GM12878 (cell line): ENCODE measurements around the gene DNAJC3. TPM values are rescaled to one million over a fixed set of nuclear protein-coding genes. Genes with fewer than 3 reads are reported as not detected.

ENCODE experiments used
- ATAC-seq: fragments of 200-7000 bp; cut with Tn5 transposase; 3 replicates; pipeline ENCODE4 v1.9.1; 2020; ENCODE audit warnings: mild to moderate bottlenecking, moderate library complexity
- BruUV-seq: library from RNA; stranded (reverse); fragments of 400-500 nt; replicated peaks from 2 replicates; lab custom pipeline; 2021; lab: Mats Ljungman, UMichigan
- CTCF ChIA-PET: fragments of 300-600 bp; sonication (Branson Sonifier 250); formaldehyde crosslinking; extraction: SDS; loops from one replicate; lab custom pipeline; 2021; ENCODE audit warnings: inconsistent platforms; lab: Yijun Ruan, JAX
- POLR2A ChIA-PET: fragments of 350-600 bp; formaldehyde crosslinking; extraction: SDS; loops from one replicate; lab custom pipeline; 2021; ENCODE audit warnings: inconsistent platforms; lab: Charles Lee
- RAD21 ChIA-PET: fragments of 300-600 bp; sonication (Branson Sonifier 250); formaldehyde crosslinking; loops from one replicate; lab custom pipeline; 2023; ENCODE audit warnings: antibody characterized with exemption; ENCODE audit not compliant: unreplicated experiment; lab: Charles Lee
- SMC1A ChIA-PET: fragments of 300-600 bp; sonication (Branson Sonifier 250); formaldehyde crosslinking; loops from one replicate; lab custom pipeline; 2023; ENCODE audit not compliant: unreplicated experiment, uncharacterized antibody; lab: Charles Lee
- DNase-seq: peaks from one replicate; pipeline ENCODE4 v3.0.0-alpha.2; 2011; ENCODE audit warnings: low read depth, low spot score
- FAIRE-seq: peaks from 3 replicates; lab custom pipeline; 2011; peaks lifted over from hg19 to GRCh38; lab: Jason Lieb, UNC
- H2AFZ ChIP-seq: 2 replicates; pipeline ENCODE4 v1.6.0; 2011; ENCODE audit warnings: low read depth, low read length, control low read depth; ENCODE audit not compliant: control insufficient read depth
- H3K27ac ChIP-seq: 2 replicates; pipeline ENCODE4 v1.5.1; 2011; ENCODE audit warnings: control low read depth; ENCODE audit not compliant: control insufficient read depth, insufficient read depth
- H3K27me3 ChIP-seq, 2 experiments: replicated peaks in 1 of 2; 2 replicates each; pipeline versions ENCODE4 v1.6.0 to v1.6.1; 2011; ENCODE audit warnings: low read length in 1 of 2; ENCODE audit not compliant: control insufficient read depth in 2 of 2, insufficient read depth in 2 of 2
- H3K36me3 ChIP-seq, 2 experiments: 2 replicates each; pipeline ENCODE4 v1.5.1; 2011; ENCODE audit warnings: low read length in 1 of 2; ENCODE audit not compliant: control insufficient read depth in 2 of 2, insufficient read depth in 2 of 2
- H3K4me1 ChIP-seq: 2 replicates; pipeline ENCODE4 v1.6.1; 2011; ENCODE audit warnings: mild to moderate bottlenecking, low read length, moderate library complexity, mixed read lengths; ENCODE audit not compliant: control insufficient read depth, insufficient read depth
- H3K4me2 ChIP-seq: 2 replicates; pipeline ENCODE4 v1.6.0; 2011; ENCODE audit warnings: control low read depth; ENCODE audit not compliant: control insufficient read depth, insufficient read depth
- H3K4me3 ChIP-seq: fragments of 200-600 bp; sonication (generic); 2 replicates; pipeline ENCODE4 v1.5.1; 2016
- H3K79me2 ChIP-seq: 2 replicates; pipeline ENCODE4 v1.6.0; 2011; ENCODE audit warnings: low read length; ENCODE audit not compliant: control insufficient read depth, insufficient read depth
- H3K9ac ChIP-seq: 2 replicates; pipeline ENCODE4 v1.8.0; 2011; ENCODE audit warnings: low read length, control low read depth, mixed read lengths; ENCODE audit not compliant: control insufficient read depth, insufficient read depth
- H3K9me3 ChIP-seq: replicated peaks from 3 replicates; pipeline ENCODE4 v1.5.1; 2011; ENCODE audit warnings: mild to moderate bottlenecking, low read length; ENCODE audit not compliant: control insufficient read depth, insufficient read depth
- H4K20me1 ChIP-seq: 2 replicates; pipeline ENCODE4 v1.6.0; 2011; ENCODE audit not compliant: control insufficient read depth, insufficient read depth
- NFXL1 ChIP-seq: fragments of 450-650 bp; IDR thresholded peaks from 2 replicates; pipeline ENCODE4 v1.6.1; 2017; ENCODE audit warnings: antibody characterized with exemption, mild to moderate bottlenecking, borderline replicate concordance
- SP1 ChIP-seq: IDR thresholded peaks from one replicate; pipeline ENCODE4 v1.6.1; 2011; ENCODE audit warnings: low read depth, low read length
- WGBS: methylation state at CpG from one replicate; pipeline ENCODE4 v1.1.6; 2016; ENCODE audit warnings: low lambda C conversion rate; ENCODE audit not compliant: insufficient replicate concordance, insufficient coverage; ENCODE audit errors: missing lambda C conversion rate; 5-methylcytosine and 5-hydroxymethylcytosine counted together
- in situ Hi-C: fragments of 300-500 bp; cut with MboI; formaldehyde crosslinking; loops from 9 replicates; pipeline ENCODE4 v1.14.3; 2018; ENCODE audit warnings: mixed read lengths
- intact Hi-C: fragments of 100-400 bp; cut with micrococcal nuclease; formaldehyde crosslinking; loops from one replicate; pipeline ENCODE4 v1.14.2; 2022; ENCODE audit not compliant: unreplicated experiment
- polyA plus RNA-seq, 11 experiments: library from polyadenylated mRNA; depleted of rRNA in 4 of 11; unstranded in 6 of 11; stranded (reverse) in 5 of 11; fragments of >200 nt; fragmentation: Nextera tagmentation in 4 of 11; fragmentation: Illumina TruSeq in 1 of 11; extraction: Ambion mirVana in 4 of 11; extraction: Trizol in 1 of 11; gene quantifications; 1 replicate in 1 of 11; 2 replicates in 10 of 11; pipeline versions ENCODE4 v1.2.1 to v1.2.3, GENCODE V29; 2011 to 2016; ENCODE audit warnings: inconsistent platforms in 2 of 11, missing spikeins in 2 of 11, low read depth in 1 of 11
- total RNA-seq, 4 experiments: library from RNA; depleted of rRNA in 3 of 4; stranded (reverse); fragments of >200 nt in 3 of 4; fragmentation: Illumina TruSeq in 1 of 4; extraction: Trizol in 1 of 4; gene quantifications; 2 replicates each; pipeline versions ENCODE4 v1.2.1 to v1.2.3, GENCODE V29; 2013 to 2021
- TF ChIP-seq, protein P1 (sequence below): IDR thresholded peaks from 2 replicates; pipeline ENCODE4 v1.6.1; 2011; ENCODE audit warnings: low read depth, mild to moderate bottlenecking, low read length, moderate library complexity, borderline replicate concordance; ENCODE audit errors: extremely low read depth
- TF ChIP-seq, protein P2 (sequence below): fragments of 450-650 bp; IDR thresholded peaks from 2 replicates; pipeline ENCODE4 v1.6.1; 2017; ENCODE audit warnings: borderline replicate concordance

DNAJC3 gene
- total and polyA plus RNA-seq, 10 of the 15 experiments (the other 5 are each of a cell fraction or from before 2014, with no cell fraction given): 9.3 to 37.4 (median 19.0) TPM

DNA sequence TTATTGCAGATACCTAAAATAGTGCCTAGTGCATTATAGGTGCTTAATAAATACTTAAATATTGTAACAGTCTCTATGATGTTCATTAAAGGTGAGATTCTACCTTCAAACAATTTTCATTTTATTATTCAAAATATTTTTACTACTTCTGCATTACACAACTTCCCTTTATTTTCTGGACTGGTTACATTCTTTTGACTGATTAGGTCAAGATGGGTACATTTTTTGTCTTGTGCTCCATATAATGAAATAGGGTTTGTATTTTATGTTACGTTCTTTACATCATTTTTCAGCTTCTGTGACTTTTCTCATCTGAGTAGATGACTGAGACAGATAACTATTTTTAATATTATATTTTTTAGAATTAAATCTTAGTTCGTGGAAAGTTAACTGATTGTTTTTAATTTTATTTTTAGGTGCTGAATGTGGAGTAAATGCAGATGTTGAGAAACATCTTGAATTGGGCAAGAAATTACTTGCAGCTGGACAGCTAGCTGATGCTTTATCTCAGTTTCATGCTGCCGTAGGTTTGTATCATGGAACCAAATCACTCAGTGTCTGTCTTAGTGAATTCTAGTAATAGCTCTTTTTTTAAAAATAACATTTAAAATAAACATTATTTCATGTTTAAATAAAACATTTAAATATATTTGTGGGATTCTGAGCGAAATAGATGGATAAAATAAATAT is 32.0 kb downstream of the DNAJC3 start:
- peaks cover 42% of the 10 kb centered on the region for H3K79me2 ChIP-seq
- ChIA-PET SMC1A (interaction anchor here (1.4 kb wide), 1 partner anchor 11 kb away, joined by 3 read pairs; no protein-coding TSS in a partner anchor), CTCF (interaction anchor here (0.8 to 1.2 kb wide), 3 partner anchors 8 to 11 kb away, joined by 3 to 4 read pairs (median 3); no protein-coding TSS in a partner anchor), RAD21 (interaction anchor here (1.4 kb wide), 1 partner anchor 32 kb away, joined by 4 read pairs; the partner anchor contains the start of gene DNAJC3)
- BruUV-seq: no TSS peak
- 96% methylated on average over 4 of the region's 4 CpGs for WGBS
- no peak overlapping the region for H3K9ac ChIP-seq
- no peak overlapping the region for H3K27ac ChIP-seq
- peaks cover 4% of the 10 kb centered on the region; the same call in 1 of the 2 replicates for H4K20me1 ChIP-seq
- no peak for FAIRE-seq
- TF ChIP-seq NFXL1: no peak
- TF ChIP-seq, protein P1, sequence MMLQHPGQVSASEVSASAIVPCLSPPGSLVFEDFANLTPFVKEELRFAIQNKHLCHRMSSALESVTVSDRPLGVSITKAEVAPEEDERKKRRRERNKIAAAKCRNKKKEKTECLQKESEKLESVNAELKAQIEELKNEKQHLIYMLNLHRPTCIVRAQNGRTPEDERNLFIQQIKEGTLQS: no peak
- TF ChIP-seq, protein P2, sequence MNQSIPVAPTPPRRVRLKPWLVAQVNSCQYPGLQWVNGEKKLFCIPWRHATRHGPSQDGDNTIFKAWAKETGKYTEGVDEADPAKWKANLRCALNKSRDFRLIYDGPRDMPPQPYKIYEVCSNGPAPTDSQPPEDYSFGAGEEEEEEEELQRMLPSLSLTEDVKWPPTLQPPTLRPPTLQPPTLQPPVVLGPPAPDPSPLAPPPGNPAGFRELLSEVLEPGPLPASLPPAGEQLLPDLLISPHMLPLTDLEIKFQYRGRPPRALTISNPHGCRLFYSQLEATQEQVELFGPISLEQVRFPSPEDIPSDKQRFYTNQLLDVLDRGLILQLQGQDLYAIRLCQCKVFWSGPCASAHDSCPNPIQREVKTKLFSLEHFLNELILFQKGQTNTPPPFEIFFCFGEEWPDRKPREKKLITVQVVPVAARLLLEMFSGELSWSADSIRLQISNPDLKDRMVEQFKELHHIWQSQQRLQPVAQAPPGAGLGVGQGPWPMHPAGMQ: no peak
- TF ChIP-seq SP1: no peak
- TF ChIP-seq, all 136 proteins: peak for 0
- in situ Hi-C loops: no loop called here
- ATAC-seq (no peak), DNase-seq (no peak)
- Histone ChIP-seq H3K4me1 (peaks cover 14% of the 10 kb centered on the region), H2AFZ (no peak overlapping the region), H3K4me3 (no peak overlapping the region), H3K4me2 (no peak overlapping the region), H3K36me3 (peaks cover 2 to 26% of the 10 kb centered on the region in 2 experiments; a peak in 3 of 4 replicates), H3K9me3 (peaks cover 3% of the 10 kb centered on the region; the same call in 1 of the 3 replicates), H3K27me3 (no peaks in the 10 kb centered on the region)
- POLR2A ChIA-PET: interaction anchor here (0.6 to 0.7 kb wide), 2 partner anchors 311 to 319 kb away, joined by 3 to 6 read pairs; no protein-coding TSS in a partner anchor
- intact Hi-C loops: no loop called here
